Thymus (tissue), 11 donors: ENCODE measurements around the gene TAX1BP1. TPM values are rescaled to one million over a fixed set of nuclear protein-coding genes. Genes with fewer than 3 reads are reported as not detected.

Experiments
- DNase-seq, 9 donors: peaks; one replicate each; pipeline ENCODE4 v3.0.0-alpha.2; 2013; ENCODE audit warnings: low spot score in 9 of 9, low read depth in 6 of 9, missing footprints in 1 of 9
- H3K27ac ChIP-seq, 2 donors: one replicate each; pipeline ENCODE4 v1.5.1; 2013; ENCODE audit warnings: control low read depth in 1 of 2, low read depth in 1 of 2, low read length in 1 of 2, mild to moderate bottlenecking in 1 of 2, moderate library complexity in 1 of 2
- H3K27me3 ChIP-seq, 2 donors: one replicate each; pipeline ENCODE4 v1.5.1; 2013; ENCODE audit warnings: low read length in 1 of 2; ENCODE audit not compliant: control insufficient read depth in 2 of 2, insufficient read depth in 1 of 2
- H3K36me3 ChIP-seq, 2 donors: one replicate each; pipeline ENCODE4 v1.5.1; 2013; ENCODE audit warnings: low read length in 1 of 2, mild to moderate bottlenecking in 1 of 2, moderate library complexity in 1 of 2; ENCODE audit not compliant: control insufficient read depth in 2 of 2, insufficient read depth in 2 of 2
- H3K4me1 ChIP-seq, 2 donors: one replicate each; pipeline ENCODE4 v1.5.1; 2013; ENCODE audit warnings: low read length in 2 of 2; ENCODE audit not compliant: control insufficient read depth in 2 of 2, insufficient read depth in 2 of 2
- H3K4me3 ChIP-seq, 2 donors: one replicate each; pipeline ENCODE4 v1.5.1; 2013; ENCODE audit warnings: low read length in 2 of 2, control low read depth in 1 of 2, mild to moderate bottlenecking in 1 of 2
- H3K9me3 ChIP-seq, 2 donors: one replicate each; pipeline ENCODE4 v1.5.1; 2013; ENCODE audit warnings: low read length in 1 of 2, mild to moderate bottlenecking in 1 of 2; ENCODE audit not compliant: control insufficient read depth in 2 of 2, insufficient read depth in 1 of 2
- WGBS: extraction: QIAGEN DNeasy Blood & Tissue Kit; methylation state at CpG from one replicate; pipeline ENCODE4 v1.1.7; 2013; 5-methylcytosine and 5-hydroxymethylcytosine counted together
- polyA plus RNA-seq: library from polyadenylated mRNA; stranded (reverse); fragments of 200-250 nt; gene quantifications from one replicate; pipeline ENCODE4 v1.2.3, GENCODE V29; 2013
- total RNA-seq: library from RNA; stranded (reverse); fragments of 120-200 nt; gene quantifications from one replicate; pipeline ENCODE4 v1.2.4, GENCODE V29; 2013
- donor health status: healthy.

TAX1BP1 gene
- total and polyA plus RNA-seq, 2 donors: 86.7 to 95.1 TPM

DNA sequence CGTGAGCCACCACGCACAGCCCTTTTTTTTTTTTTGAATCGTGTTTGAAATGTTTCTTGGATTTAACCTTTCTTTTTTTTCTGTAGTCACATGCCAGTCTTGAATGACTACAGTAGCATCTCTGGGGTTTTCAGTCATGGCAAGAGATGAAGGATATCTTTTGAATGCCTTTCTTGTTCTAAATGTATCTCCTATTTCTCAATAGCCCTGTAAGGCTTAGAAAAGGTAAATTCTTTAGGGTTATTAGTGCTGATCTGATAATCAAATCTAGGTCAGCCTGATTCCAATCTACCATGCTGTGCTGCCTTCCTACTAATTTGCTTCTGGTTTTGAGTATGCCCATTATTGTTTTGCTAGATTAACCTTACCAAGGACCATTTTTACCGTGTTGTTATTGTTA is 70.2 kb downstream of the TAX1BP1 start:
- Histone ChIP-seq H3K27me3 (no peaks in the 10 kb centered on the region), H3K9me3 (no peaks in the 10 kb centered on the region), H3K4me1 (no peaks in the 10 kb centered on the region), H3K36me3 (peaks cover 4 to 9% of the 10 kb centered on the region in 2 donors), H3K4me3 (no peak overlapping the region), H3K27ac (no peak overlapping the region)
- no peak for DNase-seq
- WGBS: 97% methylated on average over 4 of the region's 4 CpGs

DNA sequence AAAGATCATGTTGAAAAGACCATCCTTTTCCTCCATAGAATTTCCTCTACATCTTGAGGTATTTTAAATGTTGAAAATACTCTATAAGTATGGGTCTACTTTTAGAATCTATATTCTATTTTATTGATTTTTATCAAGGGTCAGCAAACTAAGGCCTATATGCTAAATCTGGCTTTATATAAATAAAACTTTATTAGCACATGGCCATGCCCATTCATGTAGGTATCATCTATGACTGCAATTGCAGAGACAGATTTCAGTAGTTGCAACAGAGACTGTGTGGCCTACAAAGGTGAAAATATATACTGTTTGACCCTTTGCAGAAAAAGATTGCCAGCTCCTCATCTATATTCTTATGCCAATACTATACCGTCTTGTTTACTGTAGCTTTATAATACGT is 72.7 kb downstream of the TAX1BP1 start:
- DNase-seq: no peak
- Histone ChIP-seq H3K4me3 (no peak overlapping the region), H3K4me1 (no peaks in the 10 kb centered on the region), H3K36me3 (peaks cover 15 to 17% of the 10 kb centered on the region in 2 donors), H3K9me3 (no peaks in the 10 kb centered on the region), H3K27ac (no peak overlapping the region), H3K27me3 (no peaks in the 10 kb centered on the region)
- 100% methylated on average over 2 of the region's 2 CpGs for WGBS

DNA sequence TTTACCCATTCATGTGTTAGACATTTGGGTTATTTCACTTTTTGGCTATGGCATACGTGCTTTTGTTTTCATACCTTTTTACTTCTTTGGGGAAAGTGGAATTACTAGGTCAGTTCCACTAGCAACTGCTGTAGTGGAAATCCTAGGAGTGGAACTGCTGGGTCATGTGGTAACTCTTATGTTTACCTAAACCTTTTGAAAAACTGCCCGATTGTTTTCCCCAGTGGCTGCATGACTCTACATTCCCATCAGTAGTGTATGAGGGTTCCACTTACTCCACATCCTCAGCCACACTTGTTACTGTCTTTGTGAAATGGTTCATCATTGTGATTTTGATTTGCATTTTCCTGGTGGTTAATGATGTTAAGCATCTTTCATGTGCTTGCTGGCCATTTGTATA is 82.3 kb downstream of the TAX1BP1 start:
- Histone ChIP-seq H3K4me1 (no peaks in the 10 kb centered on the region), H3K27ac (no peak overlapping the region), H3K36me3 (peaks cover 6 to 16% of the 10 kb centered on the region in 2 donors), H3K27me3 (no peaks in the 10 kb centered on the region), H3K4me3 (no peak overlapping the region), H3K9me3 (no peaks in the 10 kb centered on the region)
- no peak for DNase-seq
- 98% methylated on average over 2 of the region's 2 CpGs for WGBS

DNA sequence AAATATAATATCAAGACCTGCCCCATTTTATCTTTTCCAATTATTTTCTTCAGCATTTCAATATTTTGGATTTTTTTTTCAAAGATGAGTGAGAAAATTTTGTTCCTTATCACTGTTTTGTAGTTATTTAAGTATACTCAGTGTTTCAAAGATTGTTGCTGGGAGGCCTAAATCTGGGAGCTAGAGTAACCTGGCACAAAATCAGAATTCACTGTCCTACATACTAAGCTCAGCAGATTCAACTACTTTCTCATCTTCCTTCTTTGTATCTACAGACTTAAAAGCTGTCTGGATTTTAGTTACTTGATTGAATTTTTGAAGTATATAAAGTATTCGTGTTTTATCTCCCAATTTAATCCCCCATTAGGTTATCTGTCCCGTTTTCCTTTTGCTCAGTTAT is 85.9 kb downstream of the TAX1BP1 start:
- Histone ChIP-seq H3K4me3 (no peak overlapping the region), H3K4me1 (no peaks in the 10 kb centered on the region), H3K27me3 (no peaks in the 10 kb centered on the region), H3K27ac (no peak overlapping the region), H3K9me3 (no peaks in the 10 kb centered on the region), H3K36me3 (peaks cover 6 to 7% of the 10 kb centered on the region in 2 donors)
- no peak for DNase-seq
- WGBS: over 99% methylated on average over 2 of the region's 2 CpGs

DNA sequence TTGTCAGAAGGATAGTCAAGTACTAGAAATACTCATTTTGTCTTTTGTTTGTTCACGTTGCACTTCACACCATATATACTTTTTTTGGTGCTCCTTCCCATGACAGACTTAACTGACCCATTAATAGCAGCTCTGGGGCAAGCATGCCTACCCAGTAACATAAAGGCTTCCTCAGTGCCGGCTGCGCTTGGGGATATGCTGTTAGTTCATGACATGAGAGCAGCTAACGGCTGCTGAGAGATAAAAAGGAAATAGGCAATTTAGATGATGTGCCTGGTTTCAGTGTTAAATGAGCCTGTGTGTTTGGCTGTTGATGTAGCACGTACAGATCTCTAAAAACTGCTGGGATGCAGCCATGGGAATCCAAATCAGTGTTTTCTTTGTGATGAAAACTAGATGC is 86.4 kb downstream of the TAX1BP1 start:
- Histone ChIP-seq H3K4me3 (no peak overlapping the region), H3K27me3 (no peaks in the 10 kb centered on the region), H3K36me3 (peaks cover 6 to 7% of the 10 kb centered on the region in 2 donors), H3K9me3 (no peaks in the 10 kb centered on the region), H3K27ac (no peak overlapping the region), H3K4me1 (no peaks in the 10 kb centered on the region)
- no peak for DNase-seq
- WGBS: 99% methylated on average over 5 of the region's 5 CpGs

DNA sequence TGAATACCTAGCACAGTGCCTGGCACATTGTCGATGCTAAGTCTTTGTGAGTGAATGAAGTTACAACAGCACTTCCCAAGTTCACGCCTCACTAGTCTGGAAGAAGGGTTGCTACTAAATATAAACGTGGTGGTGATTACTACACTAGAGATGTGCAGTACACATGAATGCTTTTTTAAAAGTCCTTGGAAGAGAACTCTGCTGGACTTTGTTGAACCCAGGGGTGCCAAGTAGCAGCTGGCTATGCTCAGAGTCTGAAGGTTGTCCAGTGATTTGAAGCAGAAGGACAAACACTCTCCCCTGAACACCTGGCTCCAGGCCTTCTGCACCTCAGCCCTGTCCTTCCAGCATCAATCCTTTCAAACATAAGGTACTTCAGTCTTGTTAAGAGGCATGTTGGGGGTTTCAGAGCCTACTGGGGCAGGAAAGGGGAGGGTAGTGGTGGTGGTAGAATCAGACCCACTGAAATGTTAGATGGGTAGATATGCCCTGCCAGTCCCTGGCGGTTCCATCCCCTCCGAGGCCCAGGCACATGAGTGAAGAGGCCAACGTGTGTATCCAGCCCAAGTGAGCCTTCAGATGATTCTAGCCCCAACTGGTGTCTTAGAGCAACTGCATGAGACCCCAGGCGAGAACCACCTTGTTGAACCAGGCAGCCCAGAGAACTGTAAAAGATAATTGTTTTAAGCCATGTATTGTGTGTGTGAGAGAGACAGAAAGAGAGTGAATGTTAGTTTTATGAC is 94.4 kb downstream of the TAX1BP1 start:
- 98% methylated on average over 7 of the region's 7 CpGs for WGBS
- no peak overlapping the region for H3K27ac ChIP-seq
- no peak overlapping the region for H3K4me3 ChIP-seq
- DNase-seq: no peak
- no peaks in the 10 kb centered on the region for H3K9me3 ChIP-seq
- H3K36me3 ChIP-seq: peaks cover 0 to 8% of the 10 kb centered on the region in 2 donors
- H3K4me1 ChIP-seq: no peaks in the 10 kb centered on the region
- H3K27me3 ChIP-seq: no peaks in the 10 kb centered on the region

DNA sequence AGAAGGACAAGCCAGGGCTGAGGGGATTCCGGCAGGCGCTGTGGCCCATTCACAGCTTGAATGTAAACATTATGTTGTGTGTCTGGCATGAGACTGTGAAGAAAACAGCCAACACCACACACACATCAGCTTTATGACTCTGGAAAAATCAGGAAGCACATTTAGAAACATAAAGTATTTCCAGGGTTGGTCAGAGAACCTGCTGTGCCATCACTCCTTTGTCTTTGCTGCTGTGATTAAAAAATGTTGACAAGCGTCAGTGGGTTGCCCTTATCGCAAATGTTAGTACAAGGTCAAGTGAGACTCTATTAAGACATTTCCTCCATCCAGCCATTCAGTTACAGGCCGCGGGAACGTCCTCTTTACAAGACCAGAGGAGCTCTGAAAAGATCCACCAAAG is 95.4 kb downstream of the TAX1BP1 start:
- WGBS: over 99% methylated on average over 7 of the region's 7 CpGs
- Histone ChIP-seq H3K27ac (no peak overlapping the region), H3K4me3 (no peak overlapping the region), H3K4me1 (peaks cover 0 to 5% of the 10 kb centered on the region in 2 donors), H3K36me3 (peaks cover under 1 to 8% of the 10 kb centered on the region in 2 donors), H3K9me3 (no peaks in the 10 kb centered on the region), H3K27me3 (no peaks in the 10 kb centered on the region)
- DNase-seq: no peak

DNA sequence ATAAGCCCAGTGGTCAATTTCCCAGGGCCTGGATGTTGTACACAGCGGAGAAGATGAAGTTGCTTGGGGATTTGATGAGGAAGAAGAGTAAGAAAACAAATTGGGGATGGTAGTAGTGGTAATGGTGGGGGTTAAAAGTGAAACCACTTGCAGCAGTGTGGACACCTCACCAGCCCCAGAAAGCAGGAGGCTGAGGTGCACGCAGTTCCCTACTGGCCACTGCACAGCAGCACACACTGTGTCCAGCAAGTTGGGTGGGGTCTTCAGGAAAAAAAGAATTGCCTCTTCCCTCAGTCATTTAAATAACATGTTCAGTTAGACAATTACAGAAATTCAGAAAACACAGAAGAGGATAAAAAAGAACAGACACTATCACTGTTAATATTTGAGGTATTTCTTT is 96.6 kb downstream of the TAX1BP1 start:
- H3K9me3 ChIP-seq: no peaks in the 10 kb centered on the region
- no peak for DNase-seq
- H3K4me1 ChIP-seq: peaks cover 0 to 5% of the 10 kb centered on the region in 2 donors
- H3K4me3 ChIP-seq: no peak overlapping the region
- no peaks in the 10 kb centered on the region for H3K27me3 ChIP-seq
- H3K27ac ChIP-seq: no peak overlapping the region
- H3K36me3 ChIP-seq: peaks cover 3 to 8% of the 10 kb centered on the region in 2 donors
- 98% methylated on average over 2 of the region's 2 CpGs for WGBS

DNA sequence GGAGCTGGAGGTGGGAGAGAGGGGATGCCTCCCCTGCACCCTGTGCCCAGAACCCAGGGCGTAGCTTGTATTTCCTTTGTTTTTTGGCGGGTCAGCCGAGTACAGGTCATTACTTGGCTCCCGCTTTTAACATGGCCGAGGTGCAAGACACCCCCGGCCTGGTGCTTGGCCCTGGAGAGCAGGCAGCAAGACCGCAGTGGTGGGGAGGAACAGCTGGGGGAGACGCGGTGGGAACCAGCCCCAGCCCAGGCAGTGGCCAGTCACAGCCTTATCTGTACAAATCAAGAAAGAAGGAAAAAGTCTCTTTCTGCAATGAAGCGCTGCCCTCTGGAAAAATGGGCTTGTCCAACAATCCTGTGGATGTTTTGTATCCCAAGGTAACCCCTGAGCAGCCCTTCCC is 99.1 kb downstream of the TAX1BP1 start:
- no peak for DNase-seq
- WGBS: 97% methylated on average over 10 of the region's 10 CpGs
- no peaks in the 10 kb centered on the region for H3K27me3 ChIP-seq

More for the DNA sequence above, 99.1 kb downstream of the TAX1BP1 start:
- Histone ChIP-seq H3K4me3 (no peak overlapping the region), H3K9me3 (no peaks in the 10 kb centered on the region), H3K27ac (no peak overlapping the region), H3K36me3 (peaks cover under 1 to 3% of the 10 kb centered on the region in 2 donors), H3K4me1 (peaks cover 0 to 5% of the 10 kb centered on the region in 2 donors)
